ENCODE data around the gene IFIT2. TPM values are rescaled to one million over a fixed set of nuclear protein-coding genes. Genes with fewer than 3 reads are reported as not detected.

Gene IFIT2
- polyA plus RNA-seq, 3 donors: 9.7 to 25.2 (median 15.5) TPM

- Mint-ChIP-seq H3K4me3 (no peak overlapping the region), H3K36me3 (peaks cover 1 to 3% of the 10 kb centered on the region in 2 donors), H3K4me1 (peaks cover 5% of the 10 kb centered on the region), H3K27ac (no peak overlapping the region), H3K27me3 (ENCODE audit: low read depth in 3 of 3) (peaks cover 0 to 3% (median 0%) of the 10 kb centered on the region in 3 donors), H3K9me3 (peaks cover 0 to 1% (median 0%) of the 10 kb centered on the region in 7 donors)
- Histone ChIP-seq H2AFZ (ENCODE audit: insufficient read depth, low read depth, low read length, poor library complexity, severe bottlenecking) (no peak overlapping the region), H3K36me3 (replicated peaks in 1 of 2; ENCODE audit: control insufficient read depth in 1 of 2, insufficient read depth in 2 of 2, low read length in 2 of 2) (no peaks in the 10 kb centered on the region), H4K20me1 (ENCODE audit: insufficient read depth, low read length) (no peaks in the 10 kb centered on the region), H3K4me3 (replicated peaks in 1 of 3; ENCODE audit: low read depth in 2 of 3, low read length in 3 of 3) (no peak overlapping the region), H3K9ac (ENCODE audit: insufficient read depth, low read length, poor library complexity, severe bottlenecking) (no peak overlapping the region), H3K79me2 (ENCODE audit: insufficient read depth, low read length) (no peaks in the 10 kb centered on the region), H3K4me1 (ENCODE audit: control insufficient read depth in 1 of 2, insufficient read depth in 2 of 2, low read length in 2 of 2) (no peaks in the 10 kb centered on the region), H3K27ac (ENCODE audit: low read depth in 1 of 2, low read length in 2 of 2) (no peak overlapping the region), H3K27me3 (ENCODE audit: control insufficient read depth in 2 of 2, insufficient read depth in 2 of 2, low read length in 2 of 2) (no peaks in the 10 kb centered on the region), H3K4me2 (replicated peaks; ENCODE audit: extremely low read depth, low read length, poor library complexity, severe bottlenecking) (no peak overlapping the region), H3K9me3 (replicated peaks in 1 of 2; ENCODE audit: control insufficient read depth in 1 of 2, insufficient read depth in 1 of 2, low read length in 2 of 2) (no peaks in the 10 kb centered on the region)
- intact Hi-C loops (cut with micrococcal nuclease): no loop called here
- DNase-seq: no peak
- TF ChIP-seq, protein P1, sequence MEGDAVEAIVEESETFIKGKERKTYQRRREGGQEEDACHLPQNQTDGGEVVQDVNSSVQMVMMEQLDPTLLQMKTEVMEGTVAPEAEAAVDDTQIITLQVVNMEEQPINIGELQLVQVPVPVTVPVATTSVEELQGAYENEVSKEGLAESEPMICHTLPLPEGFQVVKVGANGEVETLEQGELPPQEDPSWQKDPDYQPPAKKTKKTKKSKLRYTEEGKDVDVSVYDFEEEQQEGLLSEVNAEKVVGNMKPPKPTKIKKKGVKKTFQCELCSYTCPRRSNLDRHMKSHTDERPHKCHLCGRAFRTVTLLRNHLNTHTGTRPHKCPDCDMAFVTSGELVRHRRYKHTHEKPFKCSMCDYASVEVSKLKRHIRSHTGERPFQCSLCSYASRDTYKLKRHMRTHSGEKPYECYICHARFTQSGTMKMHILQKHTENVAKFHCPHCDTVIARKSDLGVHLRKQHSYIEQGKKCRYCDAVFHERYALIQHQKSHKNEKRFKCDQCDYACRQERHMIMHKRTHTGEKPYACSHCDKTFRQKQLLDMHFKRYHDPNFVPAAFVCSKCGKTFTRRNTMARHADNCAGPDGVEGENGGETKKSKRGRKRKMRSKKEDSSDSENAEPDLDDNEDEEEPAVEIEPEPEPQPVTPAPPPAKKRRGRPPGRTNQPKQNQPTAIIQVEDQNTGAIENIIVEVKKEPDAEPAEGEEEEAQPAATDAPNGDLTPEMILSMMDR (IDR thresholded peaks at IDR 0.05): no peak
- no CpG with 5 or more reads among the region's 1 CpG for WGBS (ENCODE audit: insufficient coverage)
Measured at GRCh38 chr10:89357096-89357495, 55.2 kb downstream of the IFIT2 start.

- H3K4me2 ChIP-seq (replicated peaks; ENCODE audit: extremely low read depth, low read length, poor library complexity, severe bottlenecking): no peak overlapping the region
- no peaks in the 10 kb centered on the region for H3K79me2 ChIP-seq (ENCODE audit: insufficient read depth, low read length)
- H3K27me3 ChIP-seq (ENCODE audit: control insufficient read depth in 2 of 2, insufficient read depth in 2 of 2, low read length in 2 of 2): no peaks in the 10 kb centered on the region
- Mint-ChIP-seq H3K4me3 (no peak overlapping the region), H3K36me3 (peaks cover 1 to 3% of the 10 kb centered on the region in 2 donors), H3K27ac (no peak overlapping the region), H3K4me1 (peaks cover 1% of the 10 kb centered on the region), H3K9me3 (peaks cover 0 to 1% (median 0%) of the 10 kb centered on the region in 7 donors), H3K27me3 (ENCODE audit: low read depth in 3 of 3) (peaks cover 0 to 3% (median 0%) of the 10 kb centered on the region in 3 donors)
- TF ChIP-seq, protein P1 (IDR thresholded peaks at IDR 0.05): no peak
- H3K36me3 ChIP-seq (replicated peaks in 1 of 2; ENCODE audit: control insufficient read depth in 1 of 2, insufficient read depth in 2 of 2, low read length in 2 of 2): no peaks in the 10 kb centered on the region
- H3K4me3 ChIP-seq (replicated peaks in 1 of 3; ENCODE audit: low read depth in 2 of 3, low read length in 3 of 3): no peak overlapping the region
- intact Hi-C loops (cut with micrococcal nuclease): no loop called here
- WGBS (ENCODE audit: insufficient coverage): 14% methylated on average over 1 of the region's 2 CpGs
- no peaks in the 10 kb centered on the region for H4K20me1 ChIP-seq (ENCODE audit: insufficient read depth, low read length)
- H3K4me1 ChIP-seq (ENCODE audit: control insufficient read depth in 1 of 2, insufficient read depth in 2 of 2, low read length in 2 of 2): no peaks in the 10 kb centered on the region
- no peak for DNase-seq
- no peak overlapping the region for H3K27ac ChIP-seq (ENCODE audit: low read depth in 1 of 2, low read length in 2 of 2)
- H2AFZ ChIP-seq (ENCODE audit: insufficient read depth, low read depth, low read length, poor library complexity, severe bottlenecking): no peak overlapping the region
- H3K9ac ChIP-seq (ENCODE audit: insufficient read depth, low read length, poor library complexity, severe bottlenecking): no peak overlapping the region
- H3K9me3 ChIP-seq (replicated peaks in 1 of 2; ENCODE audit: control insufficient read depth in 1 of 2, insufficient read depth in 1 of 2, low read length in 2 of 2): no peaks in the 10 kb centered on the region
Measured at GRCh38 chr10:89357975-89358374, 56.1 kb downstream of the IFIT2 start.

Other genes starting within 250 kb of the IFIT2 start
- 1 to 10 TPM in 1 of 3 donors, under 1 TPM in 1, not detected in 1; 0.09 to 1.2 TPM for gene CH25H, start 94.7 kb upstream of the IFIT2 start, polyA plus RNA-seq
- gene LIPA, start 50.3 kb upstream of the IFIT2 start, polyA plus RNA-seq: 100 to 1,000 TPM in 2 of 3 donors, 10 to 100 TPM in 1; 37.4 to 353 (median 289) TPM
- 10 to 100 TPM; 13.8 to 38.0 (median 26.4) TPM for gene IFIT3, start 26.0 kb downstream of the IFIT2 start, polyA plus RNA-seq
- gene IFIT1B, start 76.0 kb downstream of the IFIT2 start, polyA plus RNA-seq: not detected
- gene IFIT1, start 90.6 kb downstream of the IFIT2 start, polyA plus RNA-seq: 10 to 100 TPM in 2 of 3 donors, 1 to 10 TPM in 1; 4.8 to 17.1 (median 12.1) TPM
- 1 to 10 TPM; 2.4 to 8.0 (median 5.8) TPM for gene IFIT5, start 112.5 kb downstream of the IFIT2 start, polyA plus RNA-seq
- gene SLC16A12, start 233.5 kb downstream of the IFIT2 start, polyA plus RNA-seq: under 1 TPM in 1 of 3 donors, not detected in 2; 0.04 TPM

All from CD14-positive monocyte (primary cell).